Psoas muscle (tissue), 8 donors: ENCODE results near the gene LHFPL6. TPM values are rescaled to one million over a fixed set of nuclear protein-coding genes. Genes with fewer than 3 reads are reported as not detected.

Experiments used
- ATAC-seq, 4 donors: fragments of 200-7000 bp; cut with Tn5 transposase; one replicate each; pipeline ENCODE4 v1.9.1; 2020; ENCODE audit warnings: moderate library complexity in 3 of 4, mild to moderate bottlenecking in 2 of 4
- DNase-seq, 2 donors: peaks; one replicate each; pipeline ENCODE4 v3.0.0-alpha.2; 2020
- H3K27ac ChIP-seq: fragments of 200-600 bp; one replicate; pipeline ENCODE4 v1.8.0; 2022
- H3K27me3 ChIP-seq, 3 donors: fragments of 200-600 bp in 1 of 3; one replicate each; pipeline versions ENCODE4 v1.6.1 to v1.8.0; 2013 to 2022; ENCODE audit warnings: low read length in 2 of 3, mild to moderate bottlenecking in 2 of 3, moderate library complexity in 1 of 3; ENCODE audit not compliant: insufficient read depth in 3 of 3
- H3K36me3 ChIP-seq, 2 donors: fragments of 200-600 bp in 1 of 2; one replicate each; pipeline versions ENCODE4 v1.6.1 to v1.8.0; 2013 to 2022; ENCODE audit warnings: low read depth in 1 of 2, mild to moderate bottlenecking in 1 of 2, moderate library complexity in 1 of 2; ENCODE audit not compliant: insufficient read depth in 1 of 2
- H3K4me1 ChIP-seq: fragments of 200-600 bp; one replicate; pipeline ENCODE4 v1.8.0; 2022
- H3K4me3 ChIP-seq: fragments of 200-600 bp; one replicate; pipeline ENCODE4 v1.8.0; 2022; ENCODE audit warnings: mild to moderate bottlenecking
- H3K9me3 ChIP-seq: fragments of 200-600 bp; one replicate; pipeline ENCODE4 v1.8.0; 2022
- CTCF ChIP-seq: fragments of 200-600 bp; IDR thresholded peaks from one replicate; pipeline ENCODE4 v1.8.0; 2022; ENCODE audit warnings: antibody characterized with exemption
- WGBS, 3 donors: extraction: QIAGEN DNeasy Blood & Tissue Kit; methylation state at CpG; one replicate each; pipeline versions ENCODE4 v1.1.6 to v1.1.7; 2013; 5-methylcytosine and 5-hydroxymethylcytosine counted together
- intact Hi-C, 2 donors: fragments of 100-400 bp; cut with DNase I; formaldehyde crosslinking; loops; one replicate each; pipeline versions ENCODE4 v1.11.0 to v1.14.2; 2022
- polyA plus RNA-seq, 3 donors: library from polyadenylated mRNA; stranded (reverse); fragments of 200-250 nt; gene quantifications; one replicate each; pipeline ENCODE4 v1.2.3, GENCODE V29; 2013
- total RNA-seq, 4 donors: library from RNA; stranded (reverse); fragmentation: NEBNext Ultra II Directional in 2 of 4; extraction: Animal tissue kit (Norgen Biotek cat#: 25700) in 2 of 4; gene quantifications; one replicate each; pipeline versions ENCODE4 v1.2.1 to v1.2.4, GENCODE V29; 2021 to 2023
- donor health status: healthy with polysubstance abuse.
- donor health status: DM: no; HTN: no; CAD: no; lungs with moderate emphysema.
- donor health status: Bipolar disorder and iron deficiency.
- donor health status: healthy.
- donor health status: DM: yes; HTN: yes; CAD: no.
- donor health status: DM: no; HTN: no; CAD: no.
- donor health status: DM: no; HTN: no; CAD: no.
- donor health status: DM: yes; HTN: yes; CAD: no.

LHFPL6 gene
- total and polyA plus RNA-seq, 7 donors: 15.0 to 35.8 (median 17.3) TPM

- no peaks in the 10 kb centered on the region for H3K36me3 ChIP-seq
- intact Hi-C loops: no loop called here
- TF ChIP-seq CTCF: no peak
- ATAC-seq (no peak), DNase-seq (no peak)
- H3K27ac ChIP-seq: no peak overlapping the region
- no peaks in the 10 kb centered on the region for H3K4me1 ChIP-seq
- no peak overlapping the region for H3K4me3 ChIP-seq
- H3K27me3 ChIP-seq: no peaks in the 10 kb centered on the region
- no peaks in the 10 kb centered on the region for H3K9me3 ChIP-seq
Observed at GRCh38 chr13:39399102-39399501, 203.9 kb downstream of the LHFPL6 start.

- intact Hi-C loops: no loop called here
Observed at GRCh38 chr13:39397896-39398265, 205.1 kb downstream of the LHFPL6 start.

GRCh38 chr13:39397226-39397895 lies 205.6 kb downstream of the LHFPL6 start:
- no peak for TF ChIP-seq CTCF
- H3K27me3 ChIP-seq: no peaks in the 10 kb centered on the region
- no peak for DNase-seq
- no peaks in the 10 kb centered on the region for H3K36me3 ChIP-seq
- no peaks in the 10 kb centered on the region for H3K4me1 ChIP-seq
- WGBS, 3 donors: 37 to 53% (median 42%) methylated on average over 11 of the region's 11 CpGs
- no peak for ATAC-seq
- H3K4me3 ChIP-seq: no peak overlapping the region
- intact Hi-C loops: no loop called here
- no peak overlapping the region for H3K27ac ChIP-seq
- no peaks in the 10 kb centered on the region for H3K9me3 ChIP-seq

More at GRCh38 chr13:39397896-39398265, 205.1 kb downstream of the LHFPL6 start:
- ATAC-seq (no peak), DNase-seq (no peak)
- no peaks in the 10 kb centered on the region for H3K36me3 ChIP-seq
- WGBS, 3 donors: 41 to 57% (median 51%) methylated on average over 3 of the region's 3 CpGs
- no peak overlapping the region for H3K27ac ChIP-seq
- H3K4me1 ChIP-seq: no peaks in the 10 kb centered on the region
- no peaks in the 10 kb centered on the region for H3K27me3 ChIP-seq
- H3K4me3 ChIP-seq: no peak overlapping the region
- no peaks in the 10 kb centered on the region for H3K9me3 ChIP-seq
- TF ChIP-seq CTCF: no peak

- WGBS, 3 donors: 39 to 62% (median 46%) methylated on average over 13 of the region's 13 CpGs
- ATAC-seq (no peak), DNase-seq (no peak)
- H3K4me1 ChIP-seq: no peaks in the 10 kb centered on the region
- no peak overlapping the region for H3K4me3 ChIP-seq
- intact Hi-C loops: no loop called here
- H3K9me3 ChIP-seq: no peaks in the 10 kb centered on the region
- no peak for TF ChIP-seq CTCF
- no peaks in the 10 kb centered on the region for H3K36me3 ChIP-seq
- no peak overlapping the region for H3K27ac ChIP-seq
- no peaks in the 10 kb centered on the region for H3K27me3 ChIP-seq
Observed at GRCh38 chr13:39394796-39395678, 208.0 kb downstream of the LHFPL6 start.
